Spinal cord (tissue), 10 donors: Measurements from ENCODE around the gene HSPE1. TPM values are rescaled to one million over a fixed set of nuclear protein-coding genes. Genes with fewer than 3 reads are reported as not detected.
A peak's percentile ranks its signal among the peaks of the same experiment; 100 is the strongest.
"Not testable (repeated sequence)": the region's sequence is repeated elsewhere in the genome, so short reads cannot be mapped to it uniquely, and the experiment has no call there.

Experiments
- DNase-seq, 6 donors: peaks; one replicate each; pipeline versions ENCODE4 v3.0.0 to v3.0.0-alpha.2; 2013 to 2015; ENCODE audit warnings: low spot score in 6 of 6, low read depth in 4 of 6
- H3K27ac ChIP-seq: one replicate; pipeline ENCODE4 v1.5.1; 2013; ENCODE audit warnings: low read depth, low read length, control low read depth
- H3K27me3 ChIP-seq: one replicate; pipeline ENCODE4 v1.6.1; 2013; ENCODE audit warnings: low read length; ENCODE audit not compliant: control insufficient read depth, insufficient read depth
- H3K36me3 ChIP-seq: one replicate; pipeline ENCODE4 v1.6.1; 2013; ENCODE audit warnings: low read length; ENCODE audit not compliant: control insufficient read depth, insufficient read depth
- H3K4me1 ChIP-seq: one replicate; pipeline ENCODE4 v1.6.1; 2013; ENCODE audit warnings: low read length; ENCODE audit not compliant: control insufficient read depth, insufficient read depth
- H3K4me3 ChIP-seq: one replicate; pipeline ENCODE4 v1.5.1; 2013; ENCODE audit warnings: low read depth, low read length, control low read depth
- H3K9me3 ChIP-seq: one replicate; pipeline ENCODE4 v1.6.1; 2013; ENCODE audit warnings: low read length; ENCODE audit not compliant: control insufficient read depth, insufficient read depth
- WGBS: methylation state at CpG from one replicate; pipeline ENCODE4 v1.1.5; 2013; ENCODE audit warnings: missing lambda C conversion rate; ENCODE audit not compliant: insufficient coverage; 5-methylcytosine and 5-hydroxymethylcytosine counted together
- long read RNA-seq, 4 donors: transcript quantifications; one replicate each; lab custom pipeline, GENCODE V29; 2026
- polyA plus RNA-seq, 2 donors: library from polyadenylated mRNA; unstranded; fragments of 120-200 nt; gene quantifications; one replicate each; pipeline ENCODE4 v1.2.1, GENCODE V29; 2013; ENCODE audit not compliant: insufficient read length in 2 of 2
- total RNA-seq, 2 donors: library from RNA; depleted of rRNA in 1 of 2; stranded (reverse); fragments of 120-200 nt in 1 of 2; fragments of >200 nt in 1 of 2; gene quantifications; one replicate each; pipeline versions ENCODE4 v1.2.3 to v1.2.4, GENCODE V29; 2013 to 2014
- donor health status: healthy.

The HSPE1 gene
- 100 to 1,000 TPM in 1 of 2 donors, 10 to 100 TPM in 1; 89.6 to 157 TPM for total RNA-seq
- 100 to 1,000 TPM; 206 to 233 TPM for polyA plus RNA-seq
- long read RNA-seq, donor 1, transcript HSPE1-202 (3 exons, 570 nt): minor isoform, 8 of 256 reads
- long read RNA-seq, donor 1, transcript HSPE1-206 (2 exons, 569 nt): minor isoform, 5 of 256 reads
- long read RNA-seq, donor 1, transcript HSPE1-201 (4 exons, 950 nt): major isoform, 203 of 256 reads
- long read RNA-seq, donor 1, partial matches to known transcripts: 36 of 256 reads
- long read RNA-seq, donor 1, other reads (novel, unspliced or antisense): 0 of 256 reads
- long read RNA-seq, donor 2, transcript HSPE1-201 (4 exons, 950 nt): major isoform, 78 of 104 reads
- long read RNA-seq, donor 2, partial matches to known transcripts: 18 of 104 reads
- long read RNA-seq, donor 2, other reads (novel, unspliced or antisense): 0 of 104 reads
- long read RNA-seq, donor 3, transcript HSPE1-202 (3 exons, 570 nt): minor isoform, 6 of 121 reads
- long read RNA-seq, donor 3, transcript HSPE1-201 (4 exons, 950 nt): major isoform, 100 of 121 reads
- long read RNA-seq, donor 3, partial matches to known transcripts: 12 of 121 reads
- long read RNA-seq, donor 3, other reads (novel, unspliced or antisense): 0 of 121 reads
- long read RNA-seq, donor 4, transcript HSPE1-206 (2 exons, 569 nt): minor isoform, 6 of 330 reads
- long read RNA-seq, donor 4, transcript HSPE1-201 (4 exons, 950 nt): major isoform, 245 of 330 reads
- long read RNA-seq, donor 4, transcript HSPE1-202 (3 exons, 570 nt): minor isoform, 8 of 330 reads
- long read RNA-seq, donor 4, partial matches to known transcripts: 61 of 330 reads
- long read RNA-seq, donor 4, other reads (novel, unspliced or antisense): 6 of 330 reads

DNA sequence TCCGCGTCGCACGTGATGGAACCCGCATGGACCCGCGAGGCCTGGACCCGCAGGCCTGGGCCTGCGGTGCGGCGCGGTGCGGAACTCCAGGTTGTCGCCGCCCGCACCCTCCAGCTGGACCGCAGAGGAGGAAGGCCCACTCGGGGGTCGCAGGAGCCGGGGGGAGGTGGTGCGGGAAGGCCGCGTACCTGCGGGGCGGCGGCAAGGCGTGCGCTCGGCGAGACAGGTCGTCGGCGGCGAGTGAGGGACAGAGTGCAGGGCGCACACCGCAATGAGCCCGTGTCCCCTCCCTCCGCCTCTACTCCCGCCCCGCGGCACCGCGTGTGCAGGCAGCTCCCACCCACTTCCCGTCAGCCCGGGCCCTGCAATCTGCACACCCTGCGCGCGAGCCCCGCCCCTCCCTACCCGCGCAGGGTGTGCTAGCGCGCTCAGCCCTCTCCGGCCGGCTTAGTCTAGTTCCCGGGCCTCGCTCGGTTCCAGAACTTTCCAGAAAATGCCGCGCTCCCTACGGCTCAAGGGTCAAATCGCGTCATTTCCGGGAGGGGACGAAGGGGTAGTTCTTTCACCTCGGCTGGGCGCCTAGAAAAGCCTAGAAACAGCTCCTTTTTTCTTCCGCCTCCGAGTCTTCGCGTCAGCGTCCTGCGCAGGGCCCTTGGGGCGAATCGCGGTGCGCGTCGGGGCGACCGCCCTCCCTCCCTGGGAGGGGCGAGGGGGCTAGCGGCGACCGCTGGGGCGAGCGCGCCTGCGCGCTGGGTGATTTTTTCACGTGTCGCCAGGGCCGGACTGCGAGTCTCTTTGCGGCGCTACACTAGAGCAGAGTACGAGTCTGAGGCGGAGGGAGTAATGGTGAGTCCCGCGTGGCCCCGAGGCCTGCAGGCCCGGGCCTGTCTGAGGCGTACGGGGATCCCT lies at the start of gene HSPE1, which contains the start of gene HSPD1:
Gene HSPE1, plus strand, starts transcription at position 786 of the 909 bp plus-strand sequence. Its CDS starts 58 bp downstream, at position 844.
Gene HSPD1, minus strand, starts transcription at position 247 of the 909 bp plus-strand sequence. CDS start 992 bp downstream, outside the sequence.
- peak; percentile 100 for DNase-seq
- peak within 1 kb of the TSS; percentile 84 for H3K4me3 ChIP-seq
- H3K36me3 ChIP-seq: peaks cover 23% of the 10 kb centered on the region
- H3K27ac ChIP-seq: peak within 1 kb of the TSS; percentile 99
- no peaks in the 10 kb centered on the region for H3K9me3 ChIP-seq
- H3K4me1 ChIP-seq: peaks cover 14% of the 10 kb centered on the region
- H3K27me3 ChIP-seq: no peaks in the 10 kb centered on the region
- WGBS: 0% methylated on average over 93 of the region's 104 CpGs

DNA sequence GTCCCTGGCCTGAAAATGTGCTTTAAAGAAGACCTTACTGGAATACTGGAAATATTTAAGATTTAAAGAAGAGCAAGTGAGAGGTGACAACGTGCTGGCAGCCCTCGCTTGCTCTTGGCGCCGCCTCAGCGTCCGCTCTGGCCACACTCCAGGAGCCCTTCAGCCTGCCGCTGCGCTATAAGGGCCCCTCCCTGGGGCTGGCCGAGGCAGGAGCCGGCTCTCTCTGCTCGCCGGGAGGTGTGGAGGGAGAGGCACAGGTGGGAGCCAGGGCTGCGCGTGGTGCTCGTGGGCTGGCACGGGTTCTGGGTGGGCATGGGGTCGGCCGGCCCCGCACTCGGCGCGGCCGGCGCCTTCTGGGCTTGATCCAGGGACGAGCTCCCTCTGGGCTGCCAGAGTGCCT lies 49.7 kb upstream of the HSPE1 start:
- Histone ChIP-seq H3K27me3 (no peaks in the 10 kb centered on the region), H3K27ac (no peak overlapping the region), H3K4me1 (no peaks in the 10 kb centered on the region), H3K9me3 (no peaks in the 10 kb centered on the region), H3K4me3 (no peak overlapping the region), H3K36me3 (peaks cover 2% of the 10 kb centered on the region)
- 95% methylated on average over 23 of the region's 25 CpGs for WGBS
- DNase-seq: no peak

DNA sequence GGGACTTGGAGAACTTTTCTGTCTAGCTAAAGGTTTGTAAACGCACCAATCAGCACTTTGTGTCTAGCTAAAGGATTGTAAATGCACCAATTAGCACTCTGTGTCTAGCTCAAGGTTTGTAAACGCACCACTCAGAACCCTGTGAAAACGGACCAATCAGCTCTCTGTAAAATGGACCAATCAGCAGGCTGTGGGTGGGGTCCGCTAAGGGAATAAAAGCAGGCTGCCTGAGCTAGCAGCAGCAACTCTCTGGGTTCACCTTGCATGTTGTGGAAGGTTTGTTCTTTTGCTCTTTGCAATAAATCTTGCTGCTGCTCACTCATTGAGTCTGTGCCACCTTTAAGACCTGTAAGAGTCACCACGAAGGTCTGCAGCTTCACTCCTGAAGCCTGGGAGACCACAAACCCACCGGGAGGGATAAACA lies 49.2 kb upstream of the HSPE1 start:
- 92% methylated on average over 6 of the region's 6 CpGs for WGBS
- DNase-seq, H3K9me3 ChIP-seq, H3K36me3 ChIP-seq, H3K27me3 ChIP-seq, H3K4me1 ChIP-seq, H3K27ac ChIP-seq, H3K4me3 ChIP-seq: not testable (repeated sequence)

DNA sequence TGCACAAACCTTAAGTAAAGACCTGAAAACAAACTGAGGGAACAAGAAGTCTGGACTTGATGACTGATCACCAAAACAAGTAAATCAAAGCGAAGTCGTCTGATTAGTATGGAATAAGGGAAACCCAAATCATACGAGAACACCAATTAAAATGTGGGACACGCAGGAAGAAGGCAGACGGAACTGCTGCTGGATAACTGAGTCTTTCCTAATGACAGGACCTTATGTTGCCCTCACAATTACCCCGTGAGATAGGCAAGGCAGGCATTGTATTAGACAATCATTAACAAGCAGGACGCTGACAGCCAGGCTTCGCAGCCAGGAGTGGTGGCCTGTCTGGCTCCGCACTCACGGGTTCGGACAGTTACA lies 47.4 kb upstream of the HSPE1 start:
- H3K9me3 ChIP-seq: no peaks in the 10 kb centered on the region
- H3K27me3 ChIP-seq: no peaks in the 10 kb centered on the region
- H3K36me3 ChIP-seq: peaks cover 2% of the 10 kb centered on the region
- DNase-seq: no peak
- WGBS: 2% methylated on average over 10 of the region's 11 CpGs
- H3K4me1 ChIP-seq: no peaks in the 10 kb centered on the region
- peak overlapping the region; percentile 97 for H3K27ac ChIP-seq
- H3K4me3 ChIP-seq: peak overlapping the region; percentile 96

DNA sequence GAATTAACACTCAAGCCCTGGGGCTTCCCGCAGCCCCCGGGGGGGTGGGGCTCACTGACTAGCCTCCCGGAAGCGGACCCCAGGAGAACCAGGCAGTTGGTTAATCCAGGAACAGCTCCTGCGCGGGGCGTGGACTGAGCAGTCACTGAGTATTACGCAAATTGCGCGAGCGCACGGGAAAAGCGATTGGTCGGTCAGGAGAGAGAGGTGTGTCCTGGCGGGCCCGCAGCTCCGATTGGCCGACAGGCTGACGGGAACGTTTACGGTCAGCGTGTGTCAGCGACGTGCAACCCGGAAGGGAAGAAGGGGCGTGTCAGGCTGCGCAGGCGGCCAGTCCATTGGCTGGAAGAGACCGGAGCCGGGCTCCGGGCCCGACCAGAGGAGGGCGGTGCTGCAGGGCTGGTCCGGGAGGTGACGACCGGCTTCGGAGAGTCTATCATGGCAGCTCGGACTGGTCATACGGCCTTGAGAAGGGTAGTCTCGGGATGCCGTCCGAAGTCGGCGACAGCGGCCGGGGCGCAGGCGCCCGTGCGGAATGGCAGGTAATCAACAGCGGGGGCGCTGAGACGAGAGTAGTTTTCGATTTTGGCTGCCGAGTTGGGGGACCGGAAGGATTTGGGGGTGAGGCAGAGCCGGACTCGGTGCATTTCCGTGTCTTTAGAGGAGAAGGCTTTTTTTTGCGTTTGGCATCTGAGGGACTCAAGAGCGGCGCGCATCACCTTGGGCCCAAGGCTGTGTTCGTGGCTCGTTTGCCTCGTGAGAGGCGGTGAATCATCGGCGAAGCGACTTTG lies 46.9 kb upstream of the HSPE1 start, which contains the start of gene COQ10B:
Gene COQ10B, plus strand, starts transcription at position 430 of the 791 bp plus-strand sequence. Its CDS starts 9 bp downstream, at position 439.
- peaks cover 2% of the 10 kb centered on the region for H3K36me3 ChIP-seq

DNA sequence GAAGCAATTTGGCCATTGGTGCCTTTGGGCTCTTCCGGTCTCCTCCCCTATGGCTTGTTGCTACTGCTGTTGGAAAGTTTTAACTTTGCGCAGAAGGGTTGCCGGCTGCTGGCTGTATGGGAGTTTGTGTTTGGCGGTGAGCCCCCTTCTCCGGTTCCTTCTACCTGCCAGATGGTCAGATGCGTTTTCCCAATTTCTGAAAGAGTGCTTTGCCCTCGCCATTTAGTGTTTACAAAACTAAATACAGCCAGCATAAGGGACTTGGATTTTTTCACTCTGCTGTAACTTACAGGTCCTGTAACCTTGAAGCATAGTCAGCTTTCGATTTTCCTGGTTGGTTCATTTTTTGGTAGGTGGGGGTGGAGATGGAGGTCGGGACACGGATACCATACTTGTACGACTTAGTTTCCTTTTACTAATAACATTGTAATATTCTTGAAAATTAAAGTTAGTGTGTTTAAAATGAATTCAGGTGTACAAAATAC lies 46.2 kb upstream of the HSPE1 start:
- Histone ChIP-seq H3K4me3 (peak overlapping the region; percentile 96), H3K9me3 (no peaks in the 10 kb centered on the region), H3K36me3 (peaks cover 2% of the 10 kb centered on the region), H3K27me3 (no peaks in the 10 kb centered on the region), H3K4me1 (no peaks in the 10 kb centered on the region), H3K27ac (peak overlapping the region; percentile 99)
- DNase-seq: peak in 2 of 6 donors; percentile 35 to 55
- 0% methylated on average over 3 of the region's 11 CpGs for WGBS

More for the DNA sequence above, 46.9 kb upstream of the HSPE1 start, which contains the start of gene COQ10B:
- H3K9me3 ChIP-seq: no peaks in the 10 kb centered on the region
- no peaks in the 10 kb centered on the region for H3K27me3 ChIP-seq
- peak; percentile 94 to 100 (median 98) for DNase-seq
- under 1% methylated on average over 70 of the region's 70 CpGs for WGBS
- H3K4me3 ChIP-seq: peak within 1 kb of the TSS; percentile 96
- H3K4me1 ChIP-seq: no peaks in the 10 kb centered on the region
- H3K27ac ChIP-seq: peak within 1 kb of the TSS; percentile 99

DNA sequence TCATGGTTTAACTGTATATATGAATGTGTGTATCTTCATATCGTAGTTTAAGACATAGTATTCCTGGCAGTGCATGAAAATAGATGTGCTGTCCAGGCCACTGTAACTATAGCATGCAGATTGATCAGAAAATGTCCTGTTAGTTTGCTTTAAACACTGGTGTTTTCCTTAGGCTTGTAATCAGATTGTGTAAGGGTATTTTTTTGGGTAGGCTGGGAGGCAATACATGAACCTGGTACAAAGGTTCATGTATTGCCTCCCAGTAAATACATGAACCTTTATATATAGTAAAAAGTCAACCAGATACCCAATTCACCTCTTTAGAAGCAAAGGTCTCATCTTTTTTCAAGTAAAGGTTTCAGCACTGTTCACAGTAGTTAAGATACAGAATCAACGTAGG lies 45.3 kb upstream of the HSPE1 start:
- Histone ChIP-seq H3K36me3 (peaks cover 2% of the 10 kb centered on the region), H3K27ac (no peak overlapping the region), H3K4me3 (no peak overlapping the region), H3K9me3 (no peaks in the 10 kb centered on the region), H3K4me1 (no peaks in the 10 kb centered on the region), H3K27me3 (no peaks in the 10 kb centered on the region)
- no CpG with 5 or more reads among the region's 2 CpGs for WGBS
- DNase-seq: no peak

DNA sequence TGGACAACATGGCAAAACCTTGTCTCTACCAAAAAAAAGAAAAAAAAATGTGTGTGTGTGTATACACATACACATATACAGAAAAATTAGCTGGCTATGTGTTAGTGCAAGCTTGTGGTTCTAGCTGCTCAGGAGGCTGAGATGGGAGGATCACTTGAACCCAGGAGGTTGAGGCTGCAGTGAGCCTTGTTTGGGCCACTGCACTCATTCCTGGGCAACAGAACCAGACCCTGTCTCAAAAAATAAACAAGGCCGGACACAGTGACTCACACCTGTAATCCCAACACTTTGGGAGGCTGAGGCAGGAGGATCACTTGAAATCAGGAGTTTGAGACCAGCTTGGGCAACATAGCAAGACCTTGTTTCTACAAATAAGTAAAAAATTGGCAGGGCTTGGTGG lies 44.8 kb upstream of the HSPE1 start:
- WGBS: no CpG with 5 or more reads among the region's 1 CpG
- H3K4me1 ChIP-seq: no peaks in the 10 kb centered on the region

More for the DNA sequence above, 44.8 kb upstream of the HSPE1 start:
- H3K9me3 ChIP-seq: no peaks in the 10 kb centered on the region
- no peak overlapping the region for H3K4me3 ChIP-seq
- H3K27me3 ChIP-seq: no peaks in the 10 kb centered on the region
- peaks cover 2% of the 10 kb centered on the region for H3K36me3 ChIP-seq
- no peak for DNase-seq
- H3K27ac ChIP-seq: no peak overlapping the region
